Central memory CD4-positive, alpha-beta T cell (primary cell): ENCODE measurements around the gene NLGN4Y.

Experiments
- DNase-seq: peaks from one replicate; pipeline ENCODE4 v3.0.0; 2022
- total RNA-seq, 3 experiments: gene quantifications; one replicate each; lab custom pipeline; 2026; lab: John Stamatoyannopoulos, UW

NLGN4Y gene
- total RNA-seq = 2.5 to 6.4 (median 4.0) reads per million in 3 experiments

- no peak for DNase-seq
Observed at GRCh38 chrY:14524272-14525231, at the start of gene NLGN4Y. NLGN4Y (plus strand) TSS chrY:14524529; CDS start chrY:14622120, 97,591 bp downstream.

GRCh38 chrY:14485935-14486334, 38.4 kb upstream of the NLGN4Y start:
- no peak for DNase-seq

GRCh38 chrY:14490226-14490625, 34.1 kb upstream of the NLGN4Y start:
- DNase-seq = no peak

GRCh38 chrY:14498071-14498470, 26.3 kb upstream of the NLGN4Y start:
- DNase-seq = no peak

GRCh38 chrY:14504592-14504991, 19.7 kb upstream of the NLGN4Y start:
- no peak for DNase-seq

GRCh38 chrY:14522379-14522950, 1.9 kb upstream of the NLGN4Y start:
- DNase-seq = no peak

GRCh38 chrY:14523491-14524271, 648 bp upstream of the NLGN4Y start:
- no peak for DNase-seq

GRCh38 chrY:14525315-14525714, 986 bp downstream of the NLGN4Y start:
- no peak for DNase-seq

- no peak for DNase-seq
Observed at GRCh38 chrY:14528361-14528760, 4.0 kb downstream of the NLGN4Y start.

- DNase-seq = no peak
Observed at GRCh38 chrY:14536703-14537102, 12.4 kb downstream of the NLGN4Y start.

- no peak for DNase-seq
Observed at GRCh38 chrY:14543506-14543905, 19.2 kb downstream of the NLGN4Y start.

- no peak for DNase-seq
Observed at GRCh38 chrY:14581294-14581693, 57.0 kb downstream of the NLGN4Y start.

GRCh38 chrY:14586725-14587124, 62.4 kb downstream of the NLGN4Y start:
- no peak for DNase-seq

- no peak for DNase-seq
Observed at GRCh38 chrY:14601372-14601771, 77.0 kb downstream of the NLGN4Y start.

GRCh38 chrY:14617625-14618024, 93.3 kb downstream of the NLGN4Y start:
- DNase-seq = no peak

- DNase-seq = no peak
Observed at GRCh38 chrY:14618513-14618912, 94.2 kb downstream of the NLGN4Y start.

GRCh38 chrY:14628208-14628607, 103.9 kb downstream of the NLGN4Y start:
- DNase-seq = no peak

- DNase-seq = no peak
Observed at GRCh38 chrY:14631676-14632075, 107.3 kb downstream of the NLGN4Y start.

GRCh38 chrY:14633718-14634117, 109.4 kb downstream of the NLGN4Y start:
- DNase-seq = no peak

- DNase-seq = no peak
Observed at GRCh38 chrY:14634954-14635353, 110.6 kb downstream of the NLGN4Y start.

- DNase-seq = no peak
Observed at GRCh38 chrY:14637551-14637950, 113.2 kb downstream of the NLGN4Y start.

- DNase-seq = no peak
Observed at GRCh38 chrY:14641853-14642252, 117.5 kb downstream of the NLGN4Y start.
